ENCODE measurements around the gene GPR27. TPM values are rescaled to one million over a fixed set of nuclear protein-coding genes. Genes with fewer than 3 reads are reported as not detected.

Gene GPR27
- total RNA-seq, 3 donors from 2014 or later (not counting 1 experiment from before 2014, with no cell fraction given) = 0.14 to 2.8 TPM; not detected in 1

- Histone ChIP-seq H3K4me3 (ENCODE audit: low read length) (no peak overlapping the region), H3K27me3 (ENCODE audit: control insufficient read depth, insufficient read depth, low read length) (no peaks in the 10 kb centered on the region), H3K4me1 (ENCODE audit: control insufficient read depth, insufficient read depth, low read length) (peaks cover 23% of the 10 kb centered on the region), H3K27ac (ENCODE audit: low read length) (no peak overlapping the region), H3K36me3 (ENCODE audit: control insufficient read depth, insufficient read depth, low read length) (peaks cover 7% of the 10 kb centered on the region), H3K9me3 (ENCODE audit: control insufficient read depth, insufficient read depth, low read length) (no peaks in the 10 kb centered on the region)
- ATAC-seq = peak; percentile 76 to 82 (median 79)
- peak; percentile 74 for TF ChIP-seq CTCF (IDR thresholded peaks at IDR 0.05)
- Mint-ChIP-seq H3K27me3 (ENCODE audit: low read depth in 2 of 2) (no peaks in the 10 kb centered on the region), H3K27ac (peak overlapping the region in 1 of 2 donors; percentile 72), H3K36me3 (no peaks in the 10 kb centered on the region), H3K4me1 (peaks cover 63 to 74% of the 10 kb centered on the region in 2 donors), H3K4me3 (no peak overlapping the region), H3K9me3 (no peaks in the 10 kb centered on the region)
- intact Hi-C loops (cut with micrococcal nuclease) = loop anchor here (1.0 to 5.0 kb wide), 2 partner anchors 148 to 1111 kb away; no protein-coding TSS in a partner anchor
- peak in 1 of 2 donors; percentile 71 for DNase-seq
- WGBS (ENCODE audit: insufficient coverage) = 23% methylated on average over 1 of the region's 1 CpG
These were observed 42.7 kb upstream of the GPR27 start for GRCh38 chr3:71710906-71711494.

- WGBS (ENCODE audit: insufficient coverage) = 100% methylated on average over 2 of the region's 2 CpGs
- H3K4me3 ChIP-seq (ENCODE audit: low read length) = no peak overlapping the region
- no peak for TF ChIP-seq CTCF (IDR thresholded peaks at IDR 0.05)
- Mint-ChIP-seq H3K27ac (peak overlapping the region; percentile 36 to 72), H3K36me3 (no peaks in the 10 kb centered on the region), H3K4me1 (peaks cover 74 to 82% of the 10 kb centered on the region in 2 donors), H3K27me3 (ENCODE audit: low read depth in 2 of 2) (no peaks in the 10 kb centered on the region), H3K9me3 (no peaks in the 10 kb centered on the region), H3K4me3 (no peak overlapping the region)
- no peaks in the 10 kb centered on the region for H3K9me3 ChIP-seq (ENCODE audit: control insufficient read depth, insufficient read depth, low read length)
- peaks cover 22% of the 10 kb centered on the region for H3K4me1 ChIP-seq (ENCODE audit: control insufficient read depth, insufficient read depth, low read length)
- intact Hi-C loops (cut with micrococcal nuclease) = loop anchor here (5.0 kb wide), 1 partner anchor 1109 kb away; no protein-coding TSS in a partner anchor
- H3K27me3 ChIP-seq (ENCODE audit: control insufficient read depth, insufficient read depth, low read length) = no peaks in the 10 kb centered on the region
- no peak overlapping the region for H3K27ac ChIP-seq (ENCODE audit: low read length)
- ATAC-seq (no peak), DNase-seq (no peak)
- H3K36me3 ChIP-seq (ENCODE audit: control insufficient read depth, insufficient read depth, low read length) = peaks cover 7% of the 10 kb centered on the region
These were observed 40.6 kb upstream of the GPR27 start for GRCh38 chr3:71713041-71713440.

- no peaks in the 10 kb centered on the region for H3K27me3 ChIP-seq (ENCODE audit: control insufficient read depth, insufficient read depth, low read length)
- Mint-ChIP-seq H3K9me3 (no peaks in the 10 kb centered on the region), H3K4me3 (no peak overlapping the region), H3K4me1 (peaks cover 76 to 82% of the 10 kb centered on the region in 2 donors), H3K27me3 (ENCODE audit: low read depth in 2 of 2) (no peaks in the 10 kb centered on the region), H3K27ac (peak overlapping the region in 1 of 2 donors; percentile 48), H3K36me3 (no peaks in the 10 kb centered on the region)
- WGBS (ENCODE audit: insufficient coverage) = 95% methylated on average over 4 of the region's 4 CpGs
- H3K27ac ChIP-seq (ENCODE audit: low read length) = no peak overlapping the region
- no peak for ATAC-seq
- TF ChIP-seq CTCF (IDR thresholded peaks at IDR 0.05) = no peak
- H3K4me1 ChIP-seq (ENCODE audit: control insufficient read depth, insufficient read depth, low read length) = peaks cover 11% of the 10 kb centered on the region
- intact Hi-C loops (cut with micrococcal nuclease) = loop anchor here (5.0 kb wide), 1 partner anchor 1108 kb away; no protein-coding TSS in a partner anchor
- H3K9me3 ChIP-seq (ENCODE audit: control insufficient read depth, insufficient read depth, low read length) = no peaks in the 10 kb centered on the region
- no peak overlapping the region for H3K4me3 ChIP-seq (ENCODE audit: low read length)
- H3K36me3 ChIP-seq (ENCODE audit: control insufficient read depth, insufficient read depth, low read length) = peaks cover 4% of the 10 kb centered on the region
- DNase-seq = no peak
These were observed 39.1 kb upstream of the GPR27 start for GRCh38 chr3:71714595-71714994.

Measured in natural killer cell (primary cell).